COLO829 (cell line): ENCODE measurements around the gene WASF2.
"Not testable (repeated sequence)": the region's sequence is repeated elsewhere in the genome, so short reads cannot be mapped to it uniquely, and the experiment has no call there.

Experiments used
- DNase-seq: peaks from one replicate; pipeline ENCODE4 v3.0.0; 2012; ENCODE audit warnings: low spot score

The WASF2 gene

GRCh38 chr1:27397749-27398148 is 92.2 kb downstream of the WASF2 start:
- no peak for DNase-seq

- DNase-seq = no peak
Measured at GRCh38 chr1:27397110-27397509, 92.9 kb downstream of the WASF2 start.

GRCh38 chr1:27395441-27396195 is 94.3 kb downstream of the WASF2 start:
- DNase-seq = peak; percentile 66

GRCh38 chr1:27394925-27395324 is 95.0 kb downstream of the WASF2 start:
- DNase-seq = no peak

GRCh38 chr1:27394282-27394658 is 95.7 kb downstream of the WASF2 start:
- no peak for DNase-seq

- DNase-seq = no peak
Measured at GRCh38 chr1:27393641-27394281, 96.2 kb downstream of the WASF2 start.

DNA sequence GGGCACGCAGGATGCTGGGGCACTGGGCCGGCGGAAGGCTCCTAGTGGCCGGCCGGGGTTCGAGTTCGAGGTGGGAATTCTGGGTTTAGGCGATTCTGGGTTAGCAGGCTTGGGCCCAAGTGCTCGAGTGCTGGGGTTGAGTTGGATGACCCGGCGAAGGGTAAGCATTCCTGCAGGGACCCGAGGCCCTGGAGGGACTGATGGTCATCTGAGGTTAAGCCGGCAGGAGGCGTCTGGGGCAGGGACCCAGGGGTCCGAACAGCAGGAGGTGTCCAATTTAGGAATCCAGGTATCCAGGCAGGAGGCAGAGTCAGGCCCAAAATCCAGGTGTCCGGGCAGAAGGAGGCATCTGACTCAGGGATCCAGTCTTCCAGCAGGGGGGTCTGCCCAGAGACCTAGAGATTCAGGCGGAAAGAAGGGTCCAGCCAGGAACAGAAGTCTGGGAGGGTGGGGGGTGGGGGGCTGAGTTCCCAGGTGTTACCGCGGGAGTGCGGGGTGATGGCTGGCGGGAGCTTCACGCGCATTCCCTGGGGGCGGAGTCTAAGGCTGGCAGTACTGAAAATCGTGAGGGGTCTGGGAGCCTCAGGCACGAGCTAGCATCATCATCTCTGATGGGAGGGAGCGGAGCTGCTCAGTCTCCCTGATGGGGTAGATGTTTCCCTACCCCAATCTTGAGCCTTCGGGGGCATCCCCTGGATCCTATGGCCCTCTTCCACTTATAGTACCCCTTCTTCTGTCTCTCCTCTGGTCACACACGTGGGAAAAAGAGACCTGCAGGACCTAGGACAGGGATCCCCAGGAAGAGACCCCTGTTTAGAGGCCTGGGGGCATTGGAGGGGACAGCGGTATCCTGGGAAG is 97.0 kb downstream of the WASF2 start:
- DNase-seq = no peak

GRCh38 chr1:27392096-27392777 is 97.7 kb downstream of the WASF2 start, which contains the start of gene GPR3:
GPR3 (plus strand) TSS chr1:27392622; CDS start chr1:27393799, 1,177 bp downstream.
- peak; percentile 96 for DNase-seq

GRCh38 chr1:27391511-27392095 is 98.4 kb downstream of the WASF2 start:
- no peak for DNase-seq

- peak; percentile 53 for DNase-seq
Measured at GRCh38 chr1:27388337-27389005, 101.5 kb downstream of the WASF2 start.

GRCh38 chr1:27384797-27385196 is 105.2 kb downstream of the WASF2 start:
- not testable (repeated sequence) for DNase-seq

DNA sequence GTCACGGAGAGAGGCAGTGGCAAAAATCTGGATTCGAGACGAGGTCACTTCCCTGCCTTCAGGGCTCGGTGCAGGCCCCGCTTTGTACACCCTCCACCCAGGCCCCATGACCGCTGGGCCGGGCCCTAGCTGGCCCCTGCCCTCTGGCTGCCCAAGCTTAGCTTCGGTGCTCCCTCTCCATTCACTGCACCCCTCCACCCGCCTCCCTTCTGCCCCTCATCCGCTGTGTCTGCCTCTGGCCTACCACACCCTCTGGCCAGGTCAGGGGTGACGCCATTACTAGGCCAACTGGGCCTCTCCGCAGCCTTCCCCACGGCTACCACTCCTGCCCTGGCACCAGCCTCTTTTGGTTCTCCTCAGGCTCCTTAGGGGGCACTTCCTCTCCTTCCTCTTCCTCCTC is 106.3 kb downstream of the WASF2 start:
- no peak for DNase-seq

DNA sequence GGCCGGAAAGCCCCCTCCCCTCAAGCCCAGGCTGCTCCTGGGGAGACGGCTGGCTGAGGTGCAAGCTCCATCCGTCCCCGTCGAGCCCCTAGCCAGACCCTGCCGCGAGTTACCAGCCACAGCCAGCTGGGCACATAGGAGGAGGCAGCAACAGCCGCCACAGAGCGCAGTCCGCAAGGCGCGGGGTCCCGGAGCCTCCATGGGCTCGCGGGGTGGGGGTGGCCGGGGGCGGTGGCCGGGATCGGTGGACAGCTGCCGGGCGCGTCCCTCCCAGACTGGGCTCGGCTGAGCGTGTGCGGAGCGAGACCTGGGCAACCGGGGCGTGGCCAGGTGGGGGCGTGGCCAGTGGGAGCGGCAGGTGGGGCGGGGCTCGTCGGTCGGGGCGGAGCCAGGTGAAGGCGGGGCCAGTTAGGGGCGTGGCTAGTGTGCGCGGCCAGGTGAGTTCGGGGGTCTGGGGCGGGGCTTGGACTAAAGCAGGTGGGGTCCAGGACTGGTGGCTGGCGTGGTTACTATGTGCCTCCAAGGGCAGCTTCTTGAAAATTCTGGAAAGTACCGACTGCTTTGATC is 106.8 kb downstream of the WASF2 start, which contains the start of gene CD164L2:
Gene CD164L2, minus strand, starts transcription at position 295 of the 567 bp plus-strand sequence. Its CDS starts 94 bp downstream, at position 201.
- DNase-seq = peak; percentile 39

GRCh38 chr1:27381969-27382762 is 107.8 kb downstream of the WASF2 start:
- DNase-seq = no peak

DNA sequence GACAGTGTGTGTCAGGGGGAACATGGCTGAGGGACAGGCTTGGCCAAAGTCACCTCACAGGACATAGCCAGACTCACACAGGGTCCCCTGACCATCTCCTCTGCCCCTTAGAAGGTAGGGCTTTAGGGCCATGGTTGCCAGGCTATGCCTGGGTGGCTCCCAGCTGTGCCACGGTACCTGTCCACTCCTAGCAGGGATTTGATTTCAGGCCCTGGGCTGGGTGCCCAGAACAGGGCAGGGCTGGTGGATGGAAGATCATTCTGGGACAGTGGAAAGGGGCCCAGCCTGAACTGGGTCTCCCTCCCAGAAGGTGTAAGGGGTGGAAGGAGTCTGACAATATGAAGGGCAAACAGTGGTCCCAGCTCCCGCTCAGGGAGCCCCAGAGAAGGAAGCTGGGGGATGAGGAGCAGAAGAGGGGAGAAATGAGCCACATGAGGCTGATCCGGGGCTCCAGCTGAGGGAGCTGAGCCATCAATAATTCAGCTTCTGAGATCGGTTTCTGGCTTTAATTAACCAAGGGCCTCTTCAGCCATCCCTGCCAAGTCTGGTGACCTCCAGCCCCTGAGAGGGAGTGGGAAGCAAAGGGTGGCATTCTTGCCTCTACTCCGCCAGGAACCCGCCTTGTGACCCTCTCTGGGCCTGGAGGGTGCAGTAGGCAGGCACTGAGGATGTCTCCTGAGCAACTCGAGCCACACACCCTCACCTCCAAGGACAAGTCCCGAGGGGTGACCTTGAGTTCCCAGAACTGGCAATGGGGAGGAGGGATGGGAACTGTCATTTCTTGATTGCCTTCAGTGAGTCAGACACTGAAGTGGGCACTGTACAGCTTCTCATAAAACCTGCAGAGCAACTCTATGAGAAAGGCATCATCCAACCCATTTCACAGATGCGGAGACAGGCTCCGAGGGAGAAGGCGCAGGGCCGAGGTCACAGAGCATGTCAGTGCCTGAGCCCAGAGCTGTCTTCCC is 108.9 kb downstream of the WASF2 start:
- no peak for DNase-seq

DNA sequence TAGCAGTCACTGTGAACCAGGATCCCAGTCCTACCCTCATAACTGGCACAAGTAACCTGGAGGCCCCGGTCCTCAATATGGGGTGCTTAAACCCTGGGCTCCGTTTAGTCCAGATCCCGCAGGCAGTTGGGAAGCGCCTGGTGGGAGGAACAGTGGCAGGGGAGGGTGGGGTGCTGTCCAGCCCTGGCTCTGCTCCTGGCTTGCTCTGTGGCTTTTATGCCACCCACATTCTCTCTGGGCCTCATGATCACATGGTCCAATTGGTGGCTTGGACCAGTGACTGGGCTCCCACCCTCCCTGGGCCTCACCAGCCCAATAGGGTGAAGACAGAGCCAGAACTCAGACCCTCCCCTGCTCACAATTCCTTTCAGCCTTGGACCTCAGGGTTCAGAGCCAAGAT is 109.7 kb downstream of the WASF2 start:
- no peak for DNase-seq

DNA sequence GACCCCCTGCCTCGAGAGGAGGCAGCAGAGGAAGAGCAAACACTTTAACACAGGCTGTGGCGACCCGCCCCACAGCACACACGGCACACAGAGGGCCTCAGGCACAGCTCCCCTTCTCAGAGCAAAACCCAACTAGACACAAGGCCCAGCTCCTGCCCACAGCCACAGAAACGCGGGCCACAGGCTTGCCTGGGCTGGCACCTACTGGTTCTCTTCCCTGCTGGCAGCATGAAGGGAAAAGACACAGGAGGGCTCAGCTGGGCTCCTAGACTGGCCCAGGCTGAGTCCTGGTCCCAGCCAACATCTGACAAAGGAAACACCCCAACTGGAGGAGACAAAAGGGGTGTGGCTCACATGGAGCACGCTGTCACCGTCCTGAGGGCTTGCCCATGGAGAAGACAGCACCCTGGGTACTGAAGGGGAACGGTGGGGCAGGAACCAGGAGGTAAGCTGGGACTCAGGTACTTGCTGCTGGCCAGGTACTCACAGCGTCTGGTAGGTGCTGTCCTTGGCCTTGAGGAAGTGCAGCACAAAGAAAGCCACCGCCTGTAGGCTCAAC is 110.3 kb downstream of the WASF2 start:
- DNase-seq = no peak

GRCh38 chr1:27377760-27378495 is 112.0 kb downstream of the WASF2 start:
- DNase-seq = no peak
